Right atrium auricular region (tissue), 2 donors: ENCODE results near the gene DVL1. TPM values are rescaled to one million over a fixed set of nuclear protein-coding genes. Genes with fewer than 3 reads are reported as not detected.

Source experiments
- DNase-seq: peaks from one replicate; pipeline ENCODE4 v3.0.0-alpha.2; 2019; ENCODE audit warnings: low spot score
- H3K27ac ChIP-seq, 2 donors: fragments of 200-600 bp; sonication (generic); 1 replicate in 1 of 2; 2 replicates in 1 of 2; pipeline ENCODE4 v1.5.1; 2016 to 2019
- H3K27me3 ChIP-seq, 2 donors: fragments of 200-600 bp; sonication (generic); one replicate each; pipeline versions ENCODE4 v1.5.1 to v1.6.0; 2017 to 2019
- H3K36me3 ChIP-seq: fragments of 200-600 bp; sonication (generic); one replicate; pipeline ENCODE4 v1.5.1; 2016
- H3K4me1 ChIP-seq, 2 donors: fragments of 200-600 bp; sonication (generic); one replicate each; pipeline versions ENCODE4 v1.5.1 to v1.6.0; 2017 to 2019
- H3K4me3 ChIP-seq, 2 donors: fragments of 200-600 bp; sonication (generic); 1 replicate in 1 of 2; 2 replicates in 1 of 2; pipeline ENCODE4 v1.5.1; 2017 to 2019; ENCODE audit warnings: mild to moderate bottlenecking in 1 of 2, moderate library complexity in 1 of 2
- H3K9me3 ChIP-seq, 2 donors: fragments of 200-600 bp; sonication (generic); one replicate each; pipeline ENCODE4 v1.5.1; 2019
- total RNA-seq, 2 donors: library from RNA; depleted of rRNA; stranded (reverse); fragments of >200 nt; gene quantifications; one replicate each; pipeline ENCODE4 v1.1.0, GENCODE V29; 2016
- TF ChIP-seq, protein P1 (sequence below), 2 donors: fragments of 200-600 bp; sonication (generic); IDR thresholded peaks; one replicate each; pipeline ENCODE4 v1.5.1; 2019; ENCODE audit warnings: antibody characterized with exemption in 2 of 2

The DVL1 gene
- total RNA-seq, 2 donors from 2014 or later, result 75.0 to 80.2 TPM

DNA sequence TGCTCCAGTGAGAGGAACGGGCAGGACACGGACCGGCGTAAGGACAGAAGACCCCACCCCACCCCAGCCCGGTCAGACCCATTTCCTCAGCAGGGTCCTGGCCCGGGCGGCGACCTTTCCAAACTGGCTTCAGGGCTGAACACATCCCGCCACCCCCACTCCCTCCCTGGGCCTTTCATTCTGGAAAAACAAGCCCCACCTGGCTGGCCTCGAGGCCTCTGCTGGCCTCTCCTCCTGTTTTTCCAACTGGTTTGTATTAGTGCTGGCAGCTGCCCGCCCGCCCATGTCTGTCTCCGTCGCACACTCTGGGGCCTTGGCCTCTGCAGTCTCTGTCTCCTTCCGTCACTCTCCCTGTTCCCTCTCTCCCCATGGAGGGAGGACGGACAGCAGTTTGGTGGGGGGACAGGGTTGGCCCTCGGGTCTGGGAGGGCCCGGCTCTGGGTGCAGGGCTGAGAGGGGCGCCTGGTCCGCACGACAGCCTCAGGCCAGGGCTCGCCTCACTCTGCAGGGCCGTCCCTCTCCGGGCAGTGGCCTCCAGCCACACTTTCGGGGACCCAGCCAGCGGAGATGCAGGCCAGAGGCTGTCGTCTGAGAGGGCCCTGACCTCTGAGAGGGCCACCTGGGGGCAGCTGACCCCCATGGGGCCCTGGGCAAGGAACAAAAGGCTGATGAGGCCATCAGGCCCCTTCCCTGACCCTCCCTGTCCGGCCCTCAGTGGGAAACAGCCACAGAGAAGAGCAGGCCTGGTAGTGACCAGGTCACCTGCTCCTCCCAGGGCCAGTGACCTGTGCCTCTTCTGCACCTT is 10.6 kb upstream of the DVL1 start:
- H3K9me3 ChIP-seq, result no peaks in the 10 kb centered on the region
- H3K4me3 ChIP-seq, result peak overlapping the region in 1 of 2 donors; percentile 55
- peaks cover 0 to 62% of the 10 kb centered on the region in 2 donors for H3K4me1 ChIP-seq
- DNase-seq, result no peak
- peaks cover 0 to 5% of the 10 kb centered on the region in 2 donors for H3K27me3 ChIP-seq
- H3K36me3 ChIP-seq, result no peaks in the 10 kb centered on the region
- H3K27ac ChIP-seq, result peak overlapping the region; percentile 77 to 88
- TF ChIP-seq, protein P1, sequence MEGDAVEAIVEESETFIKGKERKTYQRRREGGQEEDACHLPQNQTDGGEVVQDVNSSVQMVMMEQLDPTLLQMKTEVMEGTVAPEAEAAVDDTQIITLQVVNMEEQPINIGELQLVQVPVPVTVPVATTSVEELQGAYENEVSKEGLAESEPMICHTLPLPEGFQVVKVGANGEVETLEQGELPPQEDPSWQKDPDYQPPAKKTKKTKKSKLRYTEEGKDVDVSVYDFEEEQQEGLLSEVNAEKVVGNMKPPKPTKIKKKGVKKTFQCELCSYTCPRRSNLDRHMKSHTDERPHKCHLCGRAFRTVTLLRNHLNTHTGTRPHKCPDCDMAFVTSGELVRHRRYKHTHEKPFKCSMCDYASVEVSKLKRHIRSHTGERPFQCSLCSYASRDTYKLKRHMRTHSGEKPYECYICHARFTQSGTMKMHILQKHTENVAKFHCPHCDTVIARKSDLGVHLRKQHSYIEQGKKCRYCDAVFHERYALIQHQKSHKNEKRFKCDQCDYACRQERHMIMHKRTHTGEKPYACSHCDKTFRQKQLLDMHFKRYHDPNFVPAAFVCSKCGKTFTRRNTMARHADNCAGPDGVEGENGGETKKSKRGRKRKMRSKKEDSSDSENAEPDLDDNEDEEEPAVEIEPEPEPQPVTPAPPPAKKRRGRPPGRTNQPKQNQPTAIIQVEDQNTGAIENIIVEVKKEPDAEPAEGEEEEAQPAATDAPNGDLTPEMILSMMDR (IDR thresholded peaks at IDR 0.05), result no peak

DNA sequence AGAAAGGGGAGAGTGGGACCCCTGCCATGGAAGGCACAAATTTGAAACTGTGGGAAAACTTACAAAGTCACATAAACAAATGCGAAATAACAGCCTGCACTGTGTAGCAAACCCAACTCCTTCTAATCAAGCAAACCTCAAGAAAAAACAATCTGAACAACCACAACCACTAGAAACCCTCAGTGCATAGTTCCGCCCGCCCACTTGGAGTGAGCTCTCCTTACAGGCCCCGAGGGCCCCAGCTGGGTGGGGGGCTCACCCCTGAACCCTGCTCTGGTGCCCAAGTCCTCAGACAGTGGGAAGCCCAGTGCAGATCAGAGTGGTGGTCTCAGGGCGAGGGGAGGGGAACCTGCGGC is 10.1 kb upstream of the DVL1 start:
- DNase-seq, result no peak
- no peaks in the 10 kb centered on the region for H3K9me3 ChIP-seq
- peaks cover 4% of the 10 kb centered on the region for H3K36me3 ChIP-seq
- peak overlapping the region; percentile 77 to 88 for H3K27ac ChIP-seq
- H3K4me1 ChIP-seq, result peaks cover 0 to 67% of the 10 kb centered on the region in 2 donors
- peak overlapping the region in 1 of 2 donors; percentile 55 for H3K4me3 ChIP-seq
- TF ChIP-seq, protein P1 (IDR thresholded peaks at IDR 0.05), result no peak
- peaks cover 1 to 11% of the 10 kb centered on the region in 2 donors for H3K27me3 ChIP-seq

DNA sequence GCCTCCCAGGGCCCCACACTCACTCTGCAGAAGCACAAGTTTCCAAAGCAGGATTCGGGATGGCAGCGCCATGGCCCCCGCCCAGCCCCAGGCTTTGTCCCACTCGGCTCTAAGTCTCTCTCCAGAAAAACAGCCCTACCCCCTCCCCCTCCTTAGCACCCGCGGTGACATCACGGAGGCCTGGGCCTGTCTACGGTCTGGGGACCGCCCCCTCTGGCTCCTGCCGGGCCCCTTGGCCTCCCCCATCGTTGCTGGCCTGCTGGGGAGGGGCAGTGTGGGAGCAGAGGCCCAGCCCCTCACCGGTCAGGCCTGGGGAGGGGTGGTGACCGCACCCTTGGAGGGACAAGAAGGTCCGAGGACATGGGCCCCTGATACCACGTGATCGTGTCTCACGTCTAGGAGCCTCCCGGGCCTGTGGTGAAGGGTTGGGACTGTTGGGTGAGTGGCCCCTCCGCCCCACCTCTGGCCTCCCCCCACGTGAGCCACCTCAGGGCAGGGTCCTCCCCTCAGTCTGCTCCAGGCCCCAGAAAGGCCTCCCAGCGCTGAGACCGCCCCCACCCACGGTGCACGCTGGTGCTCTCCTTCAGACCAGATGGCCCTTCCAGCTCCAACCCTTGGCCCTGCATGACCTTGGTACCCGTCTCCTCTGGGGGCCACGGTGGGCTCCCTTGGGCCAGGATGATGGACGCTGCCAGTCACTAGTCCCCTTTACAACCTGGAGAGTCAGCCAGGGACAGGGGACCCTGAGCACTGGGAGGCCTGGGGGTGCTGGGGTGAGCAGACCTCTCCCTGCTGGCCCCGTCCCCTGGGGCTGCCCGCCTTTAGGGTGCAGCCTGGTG is 9.4 kb upstream of the DVL1 start, which contains the start of gene MXRA8:
Gene MXRA8 (minus strand): TSS at position 123 of the 839 bp plus-strand sequence. CDS start 51 bp downstream, at position 72.
- Histone ChIP-seq H3K4me1 (peaks cover 0 to 74% of the 10 kb centered on the region in 2 donors), H3K9me3 (no peaks in the 10 kb centered on the region), H3K4me3 (peak within 1 kb of the TSS; percentile 42 to 55), H3K27me3 (peaks cover 6 to 17% of the 10 kb centered on the region in 2 donors), H3K36me3 (peaks cover 8% of the 10 kb centered on the region), H3K27ac (peak within 1 kb of the TSS; percentile 77 to 88)
- TF ChIP-seq, protein P1 (IDR thresholded peaks at IDR 0.05), result no peak
- DNase-seq, result peak; percentile 86

DNA sequence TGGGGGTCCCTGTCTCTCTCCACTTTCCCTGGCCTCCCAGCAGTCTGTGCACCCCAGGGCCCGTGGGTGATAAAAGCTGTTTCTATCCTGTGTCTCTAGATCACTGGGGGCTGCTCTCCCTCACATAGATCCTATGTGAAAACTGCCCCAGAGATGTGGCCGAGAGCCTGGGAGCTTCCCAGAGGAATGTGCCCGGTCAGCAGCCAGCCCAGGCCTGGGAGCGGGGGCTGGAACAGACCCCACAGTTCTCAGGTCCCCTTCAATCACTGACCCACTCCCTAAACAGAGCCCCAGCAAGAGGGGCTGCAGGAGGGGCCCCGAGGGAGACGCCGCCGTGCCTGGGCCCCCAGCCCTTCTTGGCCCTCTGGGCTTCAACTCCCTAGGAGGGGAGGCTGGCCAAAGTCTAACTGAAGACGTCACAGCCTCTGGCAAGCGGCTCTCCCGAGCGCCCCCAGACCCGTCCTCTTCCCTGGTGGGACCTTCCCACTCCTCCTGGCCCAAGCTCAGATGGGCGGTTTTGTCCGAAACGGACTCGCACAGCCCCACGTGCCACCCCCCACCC is 8.7 kb upstream of the DVL1 start:
- peak overlapping the region; percentile 77 to 88 for H3K27ac ChIP-seq
- peaks cover 6 to 19% of the 10 kb centered on the region in 2 donors for H3K27me3 ChIP-seq
- peaks cover 0 to 81% of the 10 kb centered on the region in 2 donors for H3K4me1 ChIP-seq
- H3K4me3 ChIP-seq, result peak overlapping the region; percentile 42 to 55
- H3K36me3 ChIP-seq, result peaks cover 8% of the 10 kb centered on the region
- no peak for DNase-seq
- H3K9me3 ChIP-seq, result no peaks in the 10 kb centered on the region
- TF ChIP-seq, protein P1 (IDR thresholded peaks at IDR 0.05), result no peak

DNA sequence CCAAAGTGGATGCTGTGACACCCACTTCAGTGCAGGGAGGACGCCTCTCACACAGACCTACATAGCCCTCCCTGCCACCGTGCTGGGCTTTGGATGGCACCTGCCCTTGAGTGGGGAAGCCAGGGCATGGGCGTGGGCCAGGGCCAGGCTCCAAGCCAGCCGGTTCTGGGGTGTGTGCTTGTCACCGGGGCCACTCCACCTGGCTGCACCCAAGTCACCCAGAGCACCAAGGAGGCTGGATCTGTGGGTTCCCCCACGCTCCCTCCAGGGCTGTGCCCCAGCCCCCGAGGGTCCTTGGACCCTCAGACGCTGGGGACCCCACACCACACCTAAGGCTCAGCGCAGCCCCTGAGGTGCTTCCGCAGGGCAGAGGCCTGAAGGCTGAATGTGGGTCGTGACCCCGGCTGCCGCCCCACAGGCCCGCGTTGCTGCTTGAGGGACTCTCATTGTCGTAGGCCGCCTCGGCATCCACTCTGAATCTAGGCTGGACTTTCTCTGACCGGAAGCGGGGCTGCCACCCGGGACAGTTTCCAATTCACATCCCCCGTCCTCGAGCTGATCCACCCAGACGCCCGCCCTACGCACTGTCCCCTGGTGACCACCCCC is 7.7 kb upstream of the DVL1 start:
- Histone ChIP-seq H3K36me3 (peaks cover 8% of the 10 kb centered on the region), H3K4me3 (peak overlapping the region; percentile 42 to 55), H3K4me1 (peaks cover 0 to 88% of the 10 kb centered on the region in 2 donors), H3K9me3 (no peaks in the 10 kb centered on the region), H3K27ac (peak overlapping the region; percentile 77 to 88), H3K27me3 (peaks cover 6 to 19% of the 10 kb centered on the region in 2 donors)
- DNase-seq, result no peak
- TF ChIP-seq, protein P1 (IDR thresholded peaks at IDR 0.05), result no peak
